Endothelial cell of umbilical vein (primary cell): ENCODE results near the gene CEP104. TPM values are rescaled to one million over a fixed set of nuclear protein-coding genes. Genes with fewer than 3 reads are reported as not detected.

Experiments
- BruUV-seq: library from RNA; stranded (reverse); fragments of 400-500 nt; replicated peaks from 2 replicates; lab custom pipeline; 2021; lab: Mats Ljungman, UMichigan
- CTCF ChIA-PET: fragments of 300-600, 350-600 bp; sonication (Branson Sonifier 250); formaldehyde crosslinking; loops from one replicate; lab custom pipeline; 2021; ENCODE audit warnings: antibody characterized with exemption, inconsistent platforms; lab: Charles Lee
- POLR2A ChIA-PET: fragments of 300-600, 350-600 bp; sonication (Branson Sonifier 250); formaldehyde crosslinking; loops from one replicate; lab custom pipeline; 2021; ENCODE audit warnings: antibody characterized with exemption, inconsistent platforms; lab: Charles Lee
- DNase-seq: peaks from one replicate; pipeline ENCODE4 v3.0.0-alpha.2; 2011; ENCODE audit warnings: low read depth, low spot score
- FAIRE-seq: peaks from 2 replicates; lab custom pipeline; 2011; peaks lifted over from hg19 to GRCh38; lab: Jason Lieb, UNC
- H2AFZ ChIP-seq: 2 replicates; pipeline ENCODE4 v1.6.0; 2012; ENCODE audit warnings: low read depth, low read length, control low read depth, inconsistent platforms
- H3K27ac ChIP-seq: 2 replicates; pipeline ENCODE4 v1.5.1; 2011; ENCODE audit warnings: low read depth, mild to moderate bottlenecking, control low read depth, low read length, moderate library complexity; ENCODE audit not compliant: insufficient read depth
- H3K27me3 ChIP-seq, 2 experiments: 2 replicates each; pipeline versions ENCODE4 v1.6.0 to v1.6.1; 2011; ENCODE audit warnings: low read length in 2 of 2, mixed read lengths in 1 of 2; ENCODE audit not compliant: control insufficient read depth in 2 of 2, insufficient read depth in 2 of 2
- H3K36me3 ChIP-seq, 2 experiments: 2 replicates in 1 of 2; 3 replicates in 1 of 2; pipeline ENCODE4 v1.5.1; 2011; ENCODE audit warnings: low read length in 2 of 2, mild to moderate bottlenecking in 1 of 2, moderate library complexity in 1 of 2; ENCODE audit not compliant: control insufficient read depth in 2 of 2, insufficient read depth in 2 of 2; ENCODE audit errors: extremely low read depth in 1 of 2
- H3K4me1 ChIP-seq: 3 replicates; pipeline ENCODE4 v1.5.1; 2011; ENCODE audit warnings: mild to moderate bottlenecking, low read length; ENCODE audit not compliant: control insufficient read depth, insufficient read depth; ENCODE audit errors: extremely low read depth
- H3K4me2 ChIP-seq: 2 replicates; pipeline ENCODE4 v1.6.1; 2011; ENCODE audit warnings: low read length, control low read depth, mixed read lengths; ENCODE audit not compliant: insufficient read depth
- H3K4me3 ChIP-seq, 3 experiments: fragments of 200-600 bp in 1 of 3; sonication (generic), shearing (Covaris generic) in 1 of 3; replicated peaks in 1 of 3; 2 replicates each; pipeline ENCODE4 v1.5.1; 2011 to 2016; ENCODE audit warnings: control low read depth in 3 of 3, low read length in 3 of 3, mild to moderate bottlenecking in 2 of 3, inconsistent platforms in 1 of 3, low read depth in 1 of 3, moderate library complexity in 1 of 3; ENCODE audit not compliant: insufficient read depth in 1 of 3
- H3K79me2 ChIP-seq: 2 replicates; pipeline ENCODE4 v1.6.0; 2012; ENCODE audit warnings: low read length, inconsistent platforms; ENCODE audit not compliant: control insufficient read depth, insufficient read depth
- H3K9ac ChIP-seq: replicated peaks from 2 replicates; pipeline ENCODE3; 2011; ENCODE audit warnings: low read length, control low read depth; ENCODE audit not compliant: insufficient read depth; ENCODE audit errors: extremely low read depth
- H3K9me1 ChIP-seq: replicated peaks from 3 replicates; pipeline ENCODE4 v1.6.0; 2011; ENCODE audit warnings: mild to moderate bottlenecking, low read length; ENCODE audit not compliant: control insufficient read depth, insufficient read depth; ENCODE audit errors: extremely low read depth
- H3K9me3 ChIP-seq: replicated peaks from 2 replicates; pipeline ENCODE4 v1.5.1; 2012; ENCODE audit warnings: low read length, inconsistent platforms; ENCODE audit not compliant: control insufficient read depth, insufficient read depth
- H4K20me1 ChIP-seq: replicated peaks from 2 replicates; pipeline ENCODE3; 2011; ENCODE audit warnings: mild to moderate bottlenecking, low read length; ENCODE audit not compliant: control insufficient read depth, insufficient read depth; ENCODE audit errors: extremely low read depth
- EZH2 ChIP-seq: IDR thresholded peaks from 2 replicates; pipeline ENCODE4 v1.6.1; 2012; ENCODE audit warnings: borderline replicate concordance, low read depth, mild to moderate bottlenecking, moderate library complexity, low read length, inconsistent platforms; ENCODE audit not compliant: severe bottlenecking
- FOS ChIP-seq: IDR thresholded peaks from 2 replicates; pipeline ENCODE4 v1.6.1; 2011; ENCODE audit warnings: mild to moderate bottlenecking, low read length, moderate library complexity, borderline replicate concordance; ENCODE audit not compliant: insufficient read depth
- GATA2 ChIP-seq: IDR thresholded peaks from 2 replicates; pipeline ENCODE4 v1.7.0; 2011; ENCODE audit warnings: low read depth, mild to moderate bottlenecking, moderate library complexity, mixed read lengths, low read length; ENCODE audit not compliant: insufficient read length, insufficient read depth
- JUN ChIP-seq: IDR thresholded peaks from 2 replicates; pipeline ENCODE4 v1.6.1; 2011; ENCODE audit warnings: borderline replicate concordance, low read depth; ENCODE audit not compliant: insufficient read length, insufficient read depth
- MYC ChIP-seq: IDR thresholded peaks from one replicate; pipeline ENCODE4 v1.6.1; 2011; ENCODE audit warnings: mild to moderate bottlenecking, low read depth, low read length
- POLR2A ChIP-seq: IDR thresholded peaks from 2 replicates; pipeline ENCODE4 v1.6.1; 2012; ENCODE audit warnings: low read depth, mild to moderate bottlenecking, control low read depth, low read length
- POLR2AphosphoS5 ChIP-seq: IDR thresholded peaks from 2 replicates; pipeline ENCODE4 v1.6.1; 2012; ENCODE audit warnings: low read depth, mild to moderate bottlenecking, control low read depth, low read length, moderate library complexity; ENCODE audit not compliant: insufficient read depth
- dilution Hi-C: fragments of 300-500 bp; cut with MboI; formaldehyde crosslinking; loops from one replicate; pipeline ENCODE4 v1.15.0; 2019; ENCODE audit warnings: low sequenced_read_pairs; ENCODE audit not compliant: extremely low pct_ligation_motif_present
- intact Hi-C: fragments of 100-400 bp; cut with micrococcal nuclease; formaldehyde crosslinking; loops from one replicate; pipeline ENCODE4 v1.10.0; 2022
- polyA plus RNA-seq, 4 experiments: library from polyadenylated mRNA; depleted of rRNA in 3 of 4; stranded (reverse) in 3 of 4; unstranded in 1 of 4; fragments of >200 nt; gene quantifications; 2 replicates each; pipeline versions ENCODE4 v1.2.1 to v1.2.3, GENCODE V29; 2011 to 2012; ENCODE audit warnings: missing spikeins in 1 of 4
- total RNA-seq: library from RNA; stranded (reverse); gene quantifications from 2 replicates; pipeline ENCODE4 v1.2.3, GENCODE V29; 2021
- TF ChIP-seq, protein P1 (sequence below): IDR thresholded peaks from 2 replicates; pipeline ENCODE4 v1.6.1; 2011; ENCODE audit not compliant: insufficient read depth, insufficient read length
- TF ChIP-seq, protein P2 (sequence below), 2 donors: IDR thresholded peaks; 1 replicate in 1 of 2; 2 replicates in 1 of 2; pipeline ENCODE4 v1.5.1; 2011; ENCODE audit warnings: low read length in 2 of 2, mild to moderate bottlenecking in 2 of 2, moderate library complexity in 2 of 2, control low read depth in 1 of 2, inconsistent platforms in 1 of 2, low read depth in 1 of 2; ENCODE audit not compliant: insufficient read depth in 1 of 2; ENCODE audit errors: extremely low read depth in 1 of 2

CEP104 gene
- total and polyA plus RNA-seq, 2 donors (not counting 3 experiments of a cell fraction or from before 2014, with no cell fraction given), result 12.4 to 43.0 TPM

DNA sequence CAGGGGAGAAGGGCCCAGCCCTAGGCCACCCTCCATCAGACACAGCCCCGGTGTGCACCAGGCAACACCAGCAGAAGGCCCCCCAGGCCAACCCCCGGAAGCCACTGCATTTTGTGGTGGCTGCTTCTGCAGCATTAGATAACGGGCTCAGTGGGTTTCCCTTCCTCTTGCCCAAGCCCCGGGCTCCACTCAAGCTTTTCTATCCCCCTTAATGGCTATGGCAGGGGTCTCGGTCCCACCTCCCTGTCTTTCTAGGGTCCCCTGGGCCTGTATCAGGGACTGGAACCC, 24.1 kb upstream of the CEP104 start:
- FAIRE-seq (no peak), DNase-seq (no peak)
- no peak overlapping the region for H3K4me2 ChIP-seq
- dilution Hi-C loops, result no loop called here
- CTCF ChIA-PET, result interaction anchor here (1.0 kb wide), 1 partner anchor 10 kb away, joined by 3 read pairs; no protein-coding TSS in a partner anchor
- no peak overlapping the region for H2AFZ ChIP-seq
- TF ChIP-seq GATA2, result no peak
- TF ChIP-seq, protein P1, sequence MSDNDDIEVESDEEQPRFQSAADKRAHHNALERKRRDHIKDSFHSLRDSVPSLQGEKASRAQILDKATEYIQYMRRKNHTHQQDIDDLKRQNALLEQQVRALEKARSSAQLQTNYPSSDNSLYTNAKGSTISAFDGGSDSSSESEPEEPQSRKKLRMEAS, result no peak
- no peak for TF ChIP-seq MYC
- TF ChIP-seq POLR2A, result no peak
- TF ChIP-seq, protein P2, sequence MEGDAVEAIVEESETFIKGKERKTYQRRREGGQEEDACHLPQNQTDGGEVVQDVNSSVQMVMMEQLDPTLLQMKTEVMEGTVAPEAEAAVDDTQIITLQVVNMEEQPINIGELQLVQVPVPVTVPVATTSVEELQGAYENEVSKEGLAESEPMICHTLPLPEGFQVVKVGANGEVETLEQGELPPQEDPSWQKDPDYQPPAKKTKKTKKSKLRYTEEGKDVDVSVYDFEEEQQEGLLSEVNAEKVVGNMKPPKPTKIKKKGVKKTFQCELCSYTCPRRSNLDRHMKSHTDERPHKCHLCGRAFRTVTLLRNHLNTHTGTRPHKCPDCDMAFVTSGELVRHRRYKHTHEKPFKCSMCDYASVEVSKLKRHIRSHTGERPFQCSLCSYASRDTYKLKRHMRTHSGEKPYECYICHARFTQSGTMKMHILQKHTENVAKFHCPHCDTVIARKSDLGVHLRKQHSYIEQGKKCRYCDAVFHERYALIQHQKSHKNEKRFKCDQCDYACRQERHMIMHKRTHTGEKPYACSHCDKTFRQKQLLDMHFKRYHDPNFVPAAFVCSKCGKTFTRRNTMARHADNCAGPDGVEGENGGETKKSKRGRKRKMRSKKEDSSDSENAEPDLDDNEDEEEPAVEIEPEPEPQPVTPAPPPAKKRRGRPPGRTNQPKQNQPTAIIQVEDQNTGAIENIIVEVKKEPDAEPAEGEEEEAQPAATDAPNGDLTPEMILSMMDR (IDR thresholded peaks at IDR 0.05; ENCODE audit: extremely low read depth in 1 of 2, insufficient read depth in 1 of 2, low read depth in 1 of 2, low read length in 2 of 2), result no peak
- TF ChIP-seq EZH2, result no peak
- no peak for TF ChIP-seq POLR2AphosphoS5
- TF ChIP-seq FOS, result no peak
- no peak for TF ChIP-seq JUN
- peaks cover 4% of the 10 kb centered on the region for H3K9me3 ChIP-seq
- intact Hi-C loops, result no loop called here
- H3K27me3 ChIP-seq, result no peaks in the 10 kb centered on the region
- no peaks in the 10 kb centered on the region for H3K4me1 ChIP-seq
- no peak overlapping the region for H3K27ac ChIP-seq
- H3K79me2 ChIP-seq, result no peaks in the 10 kb centered on the region
- H3K9ac ChIP-seq, result no peak overlapping the region
- H3K9me1 ChIP-seq, result no peaks in the 10 kb centered on the region
- peaks cover 0 to 5% of the 10 kb centered on the region in 2 experiments for H3K36me3 ChIP-seq
- H4K20me1 ChIP-seq, result no peaks in the 10 kb centered on the region
- H3K4me3 ChIP-seq, result no peak overlapping the region
- POLR2A ChIA-PET, result no interaction called here
- BruUV-seq, result no TSS peak
